GM21786 (cell line): ENCODE results near the gene RRP15.
"Not testable (repeated sequence)": the region's sequence is repeated elsewhere in the genome, so short reads cannot be mapped to it uniquely, and the experiment has no call there.

ENCODE experiments used
- ATAC-seq: cut with Tn5 transposase; IDR thresholded peaks from one replicate; pipeline ENCODE4 v1.9.1; 2021; ENCODE audit not compliant: unreplicated experiment

RRP15 gene

DNA sequence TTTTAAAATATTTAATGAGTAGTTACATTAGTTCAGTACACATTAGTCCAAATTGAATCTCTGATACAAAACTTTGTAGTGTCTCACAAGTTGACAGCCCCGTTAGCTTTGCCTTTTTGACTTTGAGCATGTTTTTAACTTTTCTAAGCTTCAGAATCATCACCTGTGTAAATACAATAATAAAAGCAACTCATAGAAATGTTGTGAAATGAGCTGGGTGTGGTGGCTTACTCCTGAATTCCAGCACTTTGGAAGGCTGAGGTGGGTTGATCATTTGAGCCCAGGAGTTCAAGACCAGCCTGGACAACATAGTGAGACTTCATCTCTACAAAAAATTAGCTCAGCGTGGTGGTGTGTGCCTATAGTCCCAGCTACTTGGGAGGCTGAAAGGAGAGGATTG lies 11.1 kb downstream of the RRP15 start:
- ATAC-seq, result no peak

DNA sequence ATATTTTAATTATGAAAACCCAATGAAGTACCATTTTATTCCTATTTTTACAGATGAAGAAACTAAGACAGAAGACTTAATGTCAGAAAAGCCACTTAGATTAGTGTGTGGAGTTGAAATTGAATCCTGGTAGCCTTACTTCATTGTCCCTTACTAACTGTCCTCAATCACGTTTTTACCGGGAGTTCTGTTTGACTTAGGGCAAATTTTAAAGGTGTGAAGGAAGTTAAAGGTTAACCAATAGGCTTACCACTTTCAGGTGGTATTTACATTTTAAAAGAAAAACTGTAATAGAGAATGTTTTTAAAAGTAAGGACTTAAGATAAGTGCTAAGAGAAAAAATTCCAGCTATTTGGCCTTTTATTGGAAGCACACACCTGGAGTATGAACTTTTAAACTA lies 12.4 kb downstream of the RRP15 start:
- no peak for ATAC-seq

DNA sequence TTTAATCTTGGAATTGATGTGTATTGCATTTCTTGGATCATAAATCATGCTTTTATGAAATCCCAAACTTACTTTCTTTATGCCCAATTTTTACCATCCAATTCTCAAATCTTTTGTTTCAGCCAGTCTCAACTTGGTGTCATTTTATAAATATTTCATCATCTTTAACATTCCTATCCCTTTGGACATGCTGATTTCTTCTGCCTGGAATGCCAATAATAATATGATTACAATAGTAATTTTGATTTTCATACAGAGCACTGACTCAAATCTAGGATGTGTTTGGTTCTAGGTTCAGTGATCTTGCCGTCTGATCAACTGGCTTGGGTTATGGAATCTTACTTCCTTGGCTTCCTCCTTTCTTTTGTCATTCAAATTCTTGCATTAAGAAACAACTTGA lies 12.8 kb downstream of the RRP15 start:
- ATAC-seq, result no peak

DNA sequence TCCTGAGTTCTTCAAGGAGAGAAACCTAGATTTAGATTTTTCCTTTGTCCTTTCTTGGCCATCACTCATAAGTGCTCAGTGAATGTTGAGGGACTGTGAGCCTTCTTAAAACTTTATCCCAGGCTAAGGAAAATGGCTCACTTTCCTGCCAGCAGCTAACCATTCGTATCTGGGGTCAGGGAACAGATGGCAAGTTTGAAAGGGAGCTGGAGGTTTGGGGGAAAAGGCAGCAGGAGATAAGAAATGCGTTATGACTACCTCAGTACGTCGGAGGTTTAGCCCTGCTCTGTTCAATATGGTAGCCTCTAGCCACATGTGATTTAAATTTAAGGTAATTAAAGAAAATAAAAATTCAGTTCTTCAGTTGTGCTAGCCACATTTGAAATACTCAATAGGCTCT lies 13.3 kb downstream of the RRP15 start:
- ATAC-seq, result no peak

DNA sequence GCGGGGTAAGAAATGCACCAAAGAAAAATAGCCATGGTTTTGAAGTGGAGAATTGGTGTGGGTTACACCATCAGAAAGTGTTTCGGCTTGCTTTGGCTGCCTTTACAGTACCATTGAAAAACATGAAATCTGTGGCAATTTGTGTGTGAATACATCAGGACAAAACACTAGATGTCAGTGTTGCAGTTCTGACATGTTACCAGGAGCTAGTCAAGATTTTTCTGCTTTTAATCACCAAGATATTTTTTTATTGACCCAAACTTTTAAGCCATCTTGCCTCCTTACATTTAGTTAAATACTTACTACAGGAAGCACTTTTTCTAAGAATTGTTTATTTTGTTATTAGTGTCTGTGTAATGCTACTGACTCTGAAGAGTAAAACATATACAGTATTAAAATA lies 14.3 kb downstream of the RRP15 start:
- ATAC-seq, result peak; percentile 58

DNA sequence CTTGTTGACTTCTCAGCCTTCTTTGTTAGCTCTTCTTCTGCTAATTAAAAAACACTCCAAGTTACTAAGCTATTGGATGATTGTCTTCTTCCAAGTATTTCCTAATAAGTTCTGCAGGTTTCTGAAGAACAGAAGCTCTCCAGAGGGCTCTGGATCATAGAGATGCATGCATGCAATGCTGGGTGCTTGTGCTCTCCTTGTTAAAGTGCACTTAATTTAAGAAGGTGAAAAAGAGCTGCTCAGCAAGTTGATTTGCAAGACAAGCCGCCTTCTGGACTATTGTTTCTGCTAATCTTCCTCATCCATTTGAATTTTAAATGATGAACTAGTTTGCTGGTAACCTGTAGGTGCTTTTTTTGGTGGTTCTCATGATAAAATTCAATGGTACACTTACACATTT lies 16.1 kb downstream of the RRP15 start:
- no peak for ATAC-seq

DNA sequence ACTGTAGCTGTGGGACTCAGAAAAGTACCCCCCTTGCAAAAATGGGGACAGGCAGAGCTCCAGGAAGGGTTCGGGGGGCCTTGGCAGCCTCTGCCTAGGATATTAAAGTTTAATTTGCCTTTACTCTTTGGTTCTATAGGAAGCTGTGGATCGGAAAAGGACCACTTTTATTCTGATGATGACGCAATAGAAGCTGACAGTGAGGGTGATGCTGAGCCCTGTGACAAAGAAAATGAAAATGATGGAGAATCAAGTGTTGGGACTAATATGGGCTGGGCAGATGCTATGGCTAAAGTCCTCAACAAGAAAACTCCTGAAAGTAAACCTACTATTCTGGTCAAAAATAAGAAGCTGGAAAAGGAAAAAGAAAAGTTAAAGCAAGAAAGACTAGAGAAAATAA lies 17.1 kb downstream of the RRP15 start:
- no peak for ATAC-seq

DNA sequence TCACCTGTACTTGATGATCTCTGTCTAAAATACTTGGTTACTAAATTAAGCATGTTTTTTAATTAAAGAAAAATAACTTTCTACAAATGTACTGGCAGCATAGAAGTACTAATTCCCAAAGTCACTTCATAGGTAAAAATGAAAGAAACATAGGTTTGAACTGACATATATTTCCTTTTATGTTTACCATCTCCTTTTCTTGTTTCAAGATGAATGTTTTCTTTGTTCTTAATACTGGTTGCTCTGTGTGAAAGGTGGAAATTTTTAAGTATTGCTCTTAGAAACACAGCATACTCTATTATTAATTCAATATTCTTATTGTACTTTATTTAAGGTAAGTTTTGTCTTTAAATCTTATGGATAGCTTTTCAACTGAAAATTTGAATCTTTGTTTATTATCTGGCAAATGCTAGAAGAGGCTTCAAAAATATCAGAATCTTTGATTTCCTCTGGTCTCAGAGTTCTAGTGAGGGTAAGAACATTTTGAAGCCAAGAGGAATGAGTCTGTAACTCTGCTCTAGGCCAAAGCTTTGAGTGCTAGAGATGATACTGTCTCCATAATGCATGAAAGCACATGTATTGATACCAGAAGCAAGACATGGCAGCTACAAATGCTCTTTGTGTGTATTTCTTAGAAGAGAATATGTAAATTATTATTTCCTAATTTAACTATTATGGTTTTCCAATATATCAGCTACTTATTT lies 18.2 kb downstream of the RRP15 start:
- ATAC-seq, result no peak

DNA sequence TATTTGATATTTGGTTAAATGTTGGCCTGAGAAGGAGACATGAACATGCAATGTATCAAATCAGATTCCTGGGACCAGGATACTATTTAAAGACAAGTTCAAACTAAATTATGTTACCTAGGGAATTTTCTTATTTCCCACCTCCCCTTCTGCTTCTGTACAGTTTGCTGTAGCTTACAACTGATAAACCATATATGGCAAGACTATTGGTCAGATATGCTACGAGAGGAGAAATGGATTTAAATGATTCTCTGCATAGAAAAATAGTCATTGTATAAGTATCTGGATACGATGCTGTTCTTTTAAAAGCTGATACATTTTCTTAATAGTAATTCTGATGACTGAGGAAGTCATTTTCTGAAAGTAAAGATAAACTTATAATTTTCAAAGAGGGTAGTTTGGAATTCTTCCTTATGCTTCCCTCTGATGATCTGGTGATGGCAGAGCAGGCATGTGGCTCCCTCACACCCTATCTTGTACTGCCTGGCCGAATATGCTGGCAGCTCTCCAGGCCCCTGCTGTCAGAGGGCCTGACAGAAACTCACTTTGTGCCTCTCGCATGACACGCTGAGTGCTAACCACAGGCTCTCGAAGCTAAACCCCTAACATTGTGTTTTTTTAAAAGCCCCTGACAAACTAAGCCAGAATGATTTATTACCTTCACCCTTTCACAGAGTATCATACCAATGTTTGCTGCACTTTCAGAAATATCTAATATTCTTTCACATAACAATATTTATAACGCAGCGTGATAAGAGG lies 19.4 kb downstream of the RRP15 start:
- peak; percentile 90 for ATAC-seq

DNA sequence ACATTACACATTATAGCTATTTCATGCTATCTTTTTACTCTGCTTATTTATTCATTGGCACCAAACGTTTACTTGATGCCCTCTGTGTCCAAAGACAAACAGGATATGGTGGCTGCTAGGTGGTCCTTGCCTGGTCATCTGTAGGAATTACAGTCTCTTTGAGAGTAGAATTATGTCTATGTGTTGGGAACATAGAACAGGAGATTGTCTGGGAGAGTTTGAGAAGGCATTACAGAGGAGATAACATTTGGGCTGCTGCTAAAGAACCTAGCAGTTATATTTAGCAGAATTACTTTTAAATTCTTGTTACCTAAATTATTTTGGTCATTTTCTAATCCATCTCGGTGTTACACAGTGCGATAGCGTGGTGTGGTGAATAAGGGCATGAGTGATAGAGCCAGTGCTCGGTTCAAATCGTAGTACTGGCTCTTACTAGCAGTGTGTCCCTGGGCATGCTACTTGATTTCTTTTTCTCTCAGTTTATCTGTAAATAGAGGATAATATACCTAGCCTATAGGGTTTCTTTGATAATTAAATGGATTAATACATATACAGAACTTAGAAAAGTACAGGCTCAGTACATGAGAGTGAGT lies 20.5 kb downstream of the RRP15 start:
- no peak for ATAC-seq

DNA sequence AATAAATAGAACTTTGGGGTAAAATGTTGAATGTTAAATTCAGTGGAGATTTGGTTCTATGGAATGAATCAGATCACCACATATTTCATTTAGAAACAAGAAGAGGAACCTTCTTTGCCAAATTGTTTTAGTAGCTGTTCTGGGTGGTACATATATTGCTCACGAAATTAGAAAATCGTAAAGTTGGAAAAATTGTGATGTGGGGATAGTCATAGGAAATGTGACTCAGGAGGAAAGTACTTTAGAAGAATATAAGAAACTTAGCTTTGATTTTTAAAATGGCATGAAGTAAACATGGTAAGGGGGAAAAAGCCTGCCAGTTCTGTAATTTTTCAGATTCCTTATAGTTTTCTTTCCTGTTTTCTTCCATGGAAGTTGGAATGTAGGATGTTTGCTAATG lies 27.4 kb downstream of the RRP15 start:
- no peak for ATAC-seq

DNA sequence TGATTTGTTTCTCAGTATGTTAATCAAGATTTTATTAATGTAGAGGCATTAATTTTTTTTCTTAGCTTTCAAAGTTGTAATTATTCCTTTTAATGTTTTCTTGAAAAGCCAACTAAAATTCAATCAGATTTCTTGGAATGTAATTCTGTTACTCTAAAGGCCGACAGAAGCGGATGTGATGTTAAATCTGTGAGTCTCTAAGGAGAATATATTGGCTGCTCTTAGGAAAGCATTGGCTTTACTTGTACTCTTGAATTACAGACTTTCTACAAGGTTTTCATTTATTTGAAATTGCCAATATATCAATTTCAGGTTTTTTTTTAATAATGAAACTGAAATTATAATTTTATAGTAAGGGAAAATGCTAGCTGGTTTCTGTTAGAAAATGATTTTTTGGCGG lies 29.2 kb downstream of the RRP15 start:
- ATAC-seq, result no peak

DNA sequence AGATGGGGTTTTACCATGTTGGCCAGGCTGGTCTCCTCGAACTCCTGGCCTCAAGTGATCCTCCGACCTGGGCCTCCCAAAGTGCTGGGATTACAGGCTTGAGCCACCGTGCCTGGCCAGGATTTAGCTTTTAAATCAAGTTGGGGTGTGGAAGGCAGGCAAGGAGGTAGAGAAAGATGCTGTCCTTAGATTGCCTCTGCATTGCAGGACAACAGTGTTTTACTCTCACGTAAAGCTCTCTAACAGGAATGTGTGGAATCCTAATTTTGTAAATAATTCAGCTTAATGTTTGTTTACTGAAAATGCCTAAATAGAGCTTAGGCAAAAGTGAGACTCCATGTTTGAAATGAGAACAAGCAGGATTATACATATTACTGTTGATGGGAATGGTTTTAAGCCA lies 30.5 kb downstream of the RRP15 start:
- ATAC-seq, result no peak

DNA sequence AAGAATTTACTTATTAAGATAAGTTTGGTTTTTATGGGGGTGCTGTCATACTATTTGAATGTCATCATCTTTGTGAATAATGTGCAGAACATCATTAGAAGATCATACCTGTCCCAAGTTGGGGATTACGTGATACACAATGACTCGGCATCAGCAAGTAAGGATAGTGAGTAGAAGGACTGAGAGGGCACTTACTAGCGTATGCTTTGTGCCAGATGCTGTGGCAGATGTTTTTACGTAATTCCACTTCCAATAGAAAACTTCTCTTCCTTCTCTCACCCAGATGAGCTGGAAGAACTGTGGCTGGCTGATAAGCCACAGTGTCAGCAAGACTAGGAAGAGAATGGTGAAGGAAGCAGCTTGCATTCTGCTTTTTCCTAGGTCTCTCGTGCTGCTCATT lies 32.0 kb downstream of the RRP15 start:
- no peak for ATAC-seq

DNA sequence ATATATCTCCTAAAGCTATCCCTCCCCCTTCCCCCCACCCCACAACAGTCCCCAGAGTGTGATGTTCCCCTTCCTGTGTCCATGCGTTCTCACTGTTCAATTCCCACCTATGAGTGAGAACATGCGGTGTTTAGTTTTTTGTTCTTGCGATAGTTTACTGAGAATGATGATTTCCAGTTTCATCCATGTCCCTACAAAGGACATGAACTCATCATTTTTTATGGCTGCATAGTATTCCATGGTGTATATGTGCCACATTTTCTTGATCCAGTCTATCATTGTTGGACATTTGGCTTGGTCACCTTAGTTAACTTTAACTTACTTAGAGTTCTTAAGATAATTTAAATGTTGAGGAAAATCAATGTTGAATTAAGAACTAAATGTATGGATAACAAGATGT lies 35.1 kb downstream of the RRP15 start:
- ATAC-seq, result not testable (repeated sequence)

DNA sequence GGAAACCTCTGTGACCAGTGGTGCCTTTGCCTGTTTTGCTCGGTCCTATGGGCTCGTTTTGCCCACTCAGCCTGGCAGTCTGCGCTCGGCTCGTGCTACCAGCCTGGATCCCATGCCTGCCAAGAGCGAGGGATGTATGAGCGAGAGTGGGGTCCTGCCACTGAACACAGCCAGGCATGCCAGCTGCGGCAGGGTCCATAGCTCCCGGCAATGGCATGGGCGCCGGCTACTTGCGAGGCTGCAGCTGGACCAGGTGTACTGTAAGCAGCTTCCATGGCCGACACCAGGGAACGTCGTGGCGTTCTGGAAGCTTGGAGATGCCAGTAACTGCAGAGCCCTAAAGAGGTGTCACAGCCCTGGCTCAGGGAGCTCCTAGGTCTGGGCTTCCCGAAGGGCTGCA lies 37.7 kb downstream of the RRP15 start:
- no peak for ATAC-seq

DNA sequence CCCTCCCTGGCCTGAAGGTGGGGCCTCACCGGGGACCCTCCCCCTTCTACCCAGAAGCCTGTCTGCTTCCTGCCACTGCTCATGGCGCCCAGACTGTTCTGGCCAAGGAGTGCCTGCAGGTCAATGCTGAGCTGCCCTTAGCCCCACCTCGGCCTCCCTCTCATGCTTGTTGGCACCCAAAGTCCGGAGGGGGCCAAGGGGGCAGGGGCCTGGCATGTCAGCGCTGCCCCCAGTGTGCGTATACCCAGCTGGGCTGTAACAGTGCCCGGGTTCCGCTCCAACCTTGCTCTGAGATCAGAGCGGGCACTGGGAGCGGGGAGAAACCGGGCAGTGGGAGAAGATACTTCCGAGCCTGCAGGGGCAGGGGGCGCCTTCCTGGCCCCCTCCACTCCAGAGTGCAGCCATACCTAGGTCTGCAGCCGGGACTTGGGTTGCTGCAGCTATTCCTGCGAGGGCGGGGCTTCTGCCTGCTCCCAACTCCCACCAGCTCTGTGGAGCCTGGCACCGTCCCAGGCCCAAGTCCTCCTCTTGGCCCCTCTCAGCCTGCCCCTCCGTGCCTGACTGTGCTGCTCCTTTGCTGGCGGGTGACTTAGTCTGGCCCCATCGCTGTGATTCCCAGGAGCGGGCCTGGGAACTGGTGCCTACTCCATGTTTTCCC lies 38.6 kb downstream of the RRP15 start:
- ATAC-seq, result no peak

DNA sequence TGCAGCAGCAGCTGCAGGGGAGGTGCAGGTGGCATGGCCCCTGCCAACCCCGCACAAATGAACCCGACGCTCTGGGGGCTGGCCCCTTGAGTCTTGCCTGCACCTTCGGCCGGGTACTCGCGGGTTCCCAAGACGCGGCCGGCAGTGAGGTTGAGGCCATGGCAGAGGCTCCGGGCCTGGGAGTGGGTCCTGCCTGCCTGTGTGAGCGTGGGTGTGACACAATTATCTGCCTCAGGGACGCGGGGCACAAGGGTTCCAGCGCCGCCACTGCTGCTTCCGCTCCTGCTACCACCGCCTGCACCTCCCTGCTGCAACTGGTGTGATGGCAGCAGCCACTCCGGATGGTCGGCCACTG lies 39.1 kb downstream of the RRP15 start:
- no peak for ATAC-seq

DNA sequence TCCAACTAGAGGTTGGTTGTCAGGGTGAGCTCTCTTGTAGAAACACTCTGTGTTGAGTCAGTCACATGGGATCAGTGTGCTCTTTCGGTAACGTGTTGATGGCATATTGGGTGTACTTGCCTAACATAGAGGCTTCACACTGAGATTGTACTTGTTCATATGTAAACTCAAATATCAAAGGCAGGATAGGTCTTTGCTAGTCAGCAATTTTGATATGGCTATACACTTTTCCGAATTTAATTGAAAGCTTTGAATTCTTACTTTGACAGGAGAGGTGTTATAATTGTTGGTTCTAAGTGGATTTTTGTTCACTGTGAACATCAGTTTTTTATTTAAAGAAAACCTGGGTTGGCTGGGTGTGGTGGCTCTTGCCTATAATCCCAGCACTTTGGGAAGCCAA lies 43.7 kb downstream of the RRP15 start:
- no peak for ATAC-seq

DNA sequence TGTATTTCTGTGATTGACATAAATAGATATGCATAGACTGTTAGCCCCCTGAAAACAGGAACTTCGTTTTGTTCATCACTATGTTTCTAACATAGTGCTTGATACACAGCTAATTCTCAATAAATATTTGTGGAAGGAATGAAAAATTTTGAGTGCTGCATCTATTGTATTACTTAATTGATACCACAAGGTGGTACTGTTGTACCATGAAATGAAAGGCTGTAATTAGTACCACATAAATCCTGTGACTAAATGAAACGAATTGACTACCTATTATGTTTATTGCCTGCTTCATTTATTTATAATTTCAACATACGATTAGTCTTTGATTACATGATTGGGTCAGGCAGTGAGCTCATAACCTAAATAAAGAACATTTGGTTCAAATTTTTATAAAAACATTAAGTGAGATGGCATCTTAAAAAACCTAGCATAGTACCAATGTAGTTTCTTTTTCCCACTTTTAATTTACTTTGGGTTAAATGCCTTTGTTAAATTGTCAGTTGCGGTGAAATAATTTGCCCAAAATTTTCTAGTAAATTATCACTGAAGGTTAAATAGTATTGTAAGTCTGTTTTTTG lies 45.0 kb downstream of the RRP15 start:
- ATAC-seq, result peak; percentile 71

DNA sequence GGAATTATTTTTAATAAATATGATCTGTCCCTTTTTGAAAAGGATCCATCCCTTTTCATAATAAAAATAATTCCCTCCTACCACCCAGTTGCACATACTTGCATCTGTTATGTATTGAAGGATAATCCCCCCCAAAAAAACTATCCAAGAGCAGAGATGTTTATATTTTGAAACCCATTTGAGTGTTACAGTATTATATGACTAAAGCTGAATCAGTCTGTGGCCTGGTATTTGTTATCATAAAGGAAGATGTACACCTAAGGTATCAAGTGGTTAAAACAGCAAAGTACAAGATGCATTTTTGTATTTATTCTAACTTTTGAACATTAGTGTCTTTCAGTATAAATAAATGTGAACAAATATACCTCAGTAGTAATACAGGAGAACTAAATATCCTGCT lies 47.3 kb downstream of the RRP15 start:
- ATAC-seq, result no peak

DNA sequence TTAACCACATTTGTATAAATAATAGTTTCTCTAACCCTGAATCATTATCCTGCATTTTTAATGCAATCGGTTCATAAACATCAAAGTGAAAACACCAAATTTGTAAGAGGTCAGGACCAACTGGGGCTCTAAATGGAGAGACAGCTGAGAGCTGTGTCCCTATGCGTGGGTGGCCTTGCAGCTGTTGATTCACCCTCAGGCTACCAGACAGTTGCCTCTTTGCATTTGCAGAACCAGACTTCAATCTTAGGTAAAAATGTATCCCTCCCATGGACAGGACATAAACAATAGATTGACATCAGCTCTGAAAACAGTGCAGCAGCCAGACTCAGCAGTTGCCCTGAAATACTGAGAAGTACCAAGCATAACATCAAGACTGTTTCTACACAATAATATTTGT lies 51.2 kb downstream of the RRP15 start:
- no peak for ATAC-seq
